ENCODE results near the gene BEND5.
A peak's percentile ranks its signal among the peaks of the same experiment; 100 is the strongest.

BEND5 gene

DNA sequence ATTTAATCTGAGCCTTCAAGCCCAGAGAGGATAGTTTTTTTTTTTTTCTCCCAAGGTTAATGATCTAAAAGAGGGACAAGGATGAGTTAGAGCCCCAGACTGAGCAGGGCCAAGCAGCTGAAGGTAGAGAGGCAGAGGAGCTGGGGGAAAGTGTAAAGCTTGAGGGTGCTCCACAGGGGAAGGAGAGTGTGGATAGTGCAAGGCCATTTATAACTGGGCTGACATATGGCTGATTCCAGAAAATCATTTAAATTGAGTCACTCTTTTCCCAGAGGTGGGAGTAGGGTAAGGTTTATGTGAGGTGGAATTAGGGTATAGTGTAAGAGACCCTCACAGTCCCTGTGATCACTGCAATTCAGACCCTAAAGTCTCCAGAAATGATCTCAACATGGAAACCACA is 55.8 kb downstream of the BEND5 start:
- no peak for DNase-seq (ENCODE audit: low read depth in 3 of 3)

DNA sequence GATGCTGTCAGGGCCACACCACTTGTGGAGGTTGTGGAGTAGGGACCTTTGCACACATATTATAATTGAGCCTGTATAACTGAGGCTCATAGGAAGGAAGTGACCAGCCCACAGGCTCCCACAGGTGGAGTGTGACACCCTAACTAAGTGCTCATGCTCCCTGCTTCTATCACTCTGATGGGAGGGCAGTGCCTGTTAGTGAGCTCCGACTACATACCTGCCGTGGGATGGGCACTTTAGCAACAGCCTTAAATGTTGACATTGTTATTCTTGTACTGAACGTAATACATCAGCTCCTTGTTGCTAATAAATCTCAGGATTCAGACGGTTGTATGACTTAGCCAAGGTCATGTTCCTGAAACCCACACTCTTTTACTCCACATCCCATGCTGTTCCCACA is 58.0 kb downstream of the BEND5 start:
- no peak for DNase-seq (ENCODE audit: low read depth in 3 of 3)

DNA sequence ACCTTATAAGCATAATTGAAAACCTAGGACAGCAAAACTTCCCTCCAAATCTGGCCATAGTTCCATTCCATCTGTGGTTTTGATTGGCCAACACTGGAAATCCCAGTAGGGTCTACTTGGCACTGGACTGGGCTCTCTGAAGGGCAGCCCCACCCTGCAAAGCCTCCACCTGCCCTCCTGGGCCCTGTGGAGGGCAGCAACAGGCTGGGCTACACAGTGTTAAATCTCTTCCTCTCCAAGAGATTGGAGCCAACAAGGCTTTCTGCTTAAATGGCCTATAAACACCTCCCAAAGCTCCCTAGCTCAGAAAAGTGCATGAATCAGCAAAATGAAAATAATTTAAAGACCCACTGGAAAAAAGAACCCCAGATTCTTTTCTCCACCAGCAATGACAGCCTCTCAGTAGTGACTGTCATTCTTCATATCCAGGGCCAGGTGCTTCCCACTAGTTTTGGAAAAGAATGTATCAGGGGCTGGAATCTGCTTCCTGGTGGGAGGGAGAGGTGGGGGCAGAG is 58.5 kb downstream of the BEND5 start:
- no peak for DNase-seq (ENCODE audit: low read depth in 3 of 3)

DNA sequence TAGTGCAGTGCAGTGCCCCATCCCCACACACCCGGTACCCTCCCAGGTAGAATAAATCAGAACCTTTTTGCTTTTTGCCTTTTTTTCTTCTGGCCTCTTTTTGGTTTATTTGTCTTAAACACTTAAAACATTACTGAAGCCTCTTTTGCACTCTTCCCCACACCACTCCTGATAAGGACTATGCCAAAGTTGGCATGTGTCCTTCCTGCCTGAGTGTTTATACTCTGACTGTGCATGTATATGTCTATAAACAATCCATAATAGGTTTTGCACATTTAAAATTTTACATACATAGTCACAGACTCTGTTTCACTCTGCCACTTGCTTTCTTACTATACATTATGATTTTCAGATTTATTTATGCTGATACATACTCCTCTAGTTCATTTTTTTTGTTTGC is 59.6 kb downstream of the BEND5 start:
- DNase-seq (ENCODE audit: low read depth in 3 of 3), result no peak

DNA sequence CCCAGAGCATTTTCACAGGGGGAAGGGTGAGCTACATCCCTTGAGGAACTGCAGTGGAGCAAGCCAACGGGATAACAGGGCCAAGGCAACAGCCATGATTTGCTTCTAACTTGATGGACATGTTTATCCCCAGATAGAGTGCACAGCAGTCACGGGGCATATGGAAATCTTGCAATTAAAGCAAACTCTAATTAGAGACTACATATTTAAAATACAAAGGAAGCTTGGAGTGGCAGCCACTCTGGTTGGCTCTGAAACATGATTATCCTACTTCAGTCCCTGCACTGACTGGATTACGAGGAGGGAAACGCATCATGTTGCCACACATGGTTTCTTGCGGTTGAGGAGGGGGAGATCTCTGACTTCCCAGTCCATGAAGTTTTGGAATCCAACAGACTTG is 60.8 kb downstream of the BEND5 start:
- no peak for DNase-seq (ENCODE audit: low read depth in 3 of 3)

DNA sequence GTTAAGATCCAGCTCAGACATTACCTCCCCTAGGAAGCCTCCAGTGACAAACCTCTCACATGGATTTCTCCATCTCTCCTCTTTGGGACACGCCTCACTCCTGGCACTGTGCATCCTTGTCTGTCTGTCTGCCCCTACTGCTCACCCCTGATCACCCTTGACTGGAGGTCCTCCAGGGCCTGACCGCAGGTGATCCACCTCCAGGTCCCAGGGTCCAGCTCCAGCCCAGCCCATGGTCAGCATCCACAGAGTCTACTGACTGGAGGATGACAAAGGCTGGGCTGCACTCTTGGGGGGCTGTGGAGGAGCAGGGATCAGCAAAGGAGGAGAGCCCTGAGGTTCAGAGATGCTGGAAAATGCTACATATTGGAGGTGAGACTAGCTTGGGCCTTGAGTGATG is 65.8 kb downstream of the BEND5 start:
- DNase-seq (ENCODE audit: low read depth in 3 of 3), result no peak

DNA sequence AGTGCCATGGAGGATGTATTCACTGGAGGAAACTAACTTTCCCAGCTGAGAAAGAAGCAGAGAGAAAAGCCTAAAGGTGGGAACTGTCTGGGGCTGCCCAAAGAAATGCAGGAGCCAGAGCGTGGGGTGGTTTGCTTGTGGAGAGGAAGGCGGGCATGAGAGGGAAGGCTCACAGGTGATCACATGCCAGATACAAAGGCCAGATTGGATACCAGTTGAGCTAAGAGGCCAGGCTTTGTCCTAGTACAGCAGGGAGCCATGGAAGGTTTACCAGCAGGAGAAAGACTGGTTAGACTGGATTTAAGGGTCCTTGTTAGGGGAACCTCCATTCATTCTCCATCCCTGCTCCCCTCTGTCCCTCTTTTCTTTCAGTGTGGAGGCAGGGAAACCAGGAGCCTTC is 66.4 kb downstream of the BEND5 start:
- DNase-seq (ENCODE audit: low read depth in 3 of 3), result no peak

DNA sequence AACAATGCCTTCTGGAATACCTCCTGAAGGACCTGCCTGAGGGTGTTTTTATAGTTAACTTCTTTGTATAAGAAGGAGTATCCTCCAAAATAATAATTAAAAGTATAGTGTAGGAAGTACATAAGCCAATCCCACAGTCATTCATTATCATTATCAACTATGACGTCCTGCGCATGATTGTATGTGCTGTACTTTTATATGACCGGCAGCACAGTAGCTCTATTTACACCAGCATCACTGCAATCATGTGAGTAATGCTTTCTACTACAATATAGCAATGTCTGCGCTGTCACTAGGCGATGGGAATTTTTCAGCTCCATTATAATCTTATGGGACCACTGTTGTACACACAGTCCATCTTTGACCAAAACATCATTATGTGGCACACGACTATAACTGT is 72.0 kb downstream of the BEND5 start:
- DNase-seq (ENCODE audit: low read depth in 3 of 3), result no peak

DNA sequence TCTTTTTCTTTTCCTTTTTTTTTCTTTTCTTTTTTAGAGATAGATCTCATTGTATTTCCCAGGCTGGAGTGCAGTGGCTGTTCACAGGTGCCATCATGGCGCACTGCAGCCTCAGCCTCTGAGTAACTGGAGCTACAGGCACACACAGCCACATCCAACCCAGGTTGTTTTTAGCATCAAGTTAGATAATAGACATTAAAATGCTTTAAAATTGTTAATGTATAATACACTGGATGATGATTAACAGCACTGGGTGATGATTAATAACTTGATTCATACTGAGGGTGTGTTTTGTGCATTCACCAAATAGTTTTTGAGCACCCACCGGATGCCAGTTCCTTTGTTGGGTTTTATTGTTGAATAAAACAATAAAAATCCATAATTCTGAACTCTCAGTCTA is 75.2 kb downstream of the BEND5 start:
- no peak for DNase-seq (ENCODE audit: low read depth in 3 of 3)

DNA sequence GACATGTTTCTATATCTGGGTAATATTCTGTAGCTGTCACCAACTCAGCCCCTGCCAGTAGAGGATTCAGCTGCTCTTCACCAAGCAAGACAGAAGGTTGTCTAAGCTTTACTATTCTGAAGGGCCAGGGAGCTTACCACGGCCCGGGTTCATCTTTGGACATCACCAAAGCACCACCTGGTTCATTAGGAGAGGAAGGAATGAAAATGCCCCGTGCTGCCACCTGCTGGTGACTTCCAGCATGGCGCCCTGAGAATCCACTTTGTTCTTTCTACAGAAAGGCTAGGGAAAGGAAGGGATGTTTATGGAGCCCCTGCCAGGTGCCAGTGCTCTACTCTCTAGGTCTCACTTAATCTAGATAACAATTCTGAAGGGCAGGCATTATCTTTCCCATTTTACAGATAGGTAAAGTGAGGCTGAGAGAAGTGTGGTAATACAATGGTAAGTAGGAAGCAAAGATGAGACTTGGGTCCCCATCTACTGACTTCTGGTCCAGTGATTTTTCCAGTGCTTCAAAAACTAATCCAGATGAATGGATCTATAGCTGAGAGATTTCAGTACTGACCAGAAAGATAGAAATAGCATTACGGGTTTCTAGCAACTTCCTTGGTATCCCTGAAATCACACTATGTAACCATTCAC is 79.5 kb downstream of the BEND5 start:
- DNase-seq (ENCODE audit: low read depth in 3 of 3), result peak in 1 of 3 experiments; percentile 51

DNA sequence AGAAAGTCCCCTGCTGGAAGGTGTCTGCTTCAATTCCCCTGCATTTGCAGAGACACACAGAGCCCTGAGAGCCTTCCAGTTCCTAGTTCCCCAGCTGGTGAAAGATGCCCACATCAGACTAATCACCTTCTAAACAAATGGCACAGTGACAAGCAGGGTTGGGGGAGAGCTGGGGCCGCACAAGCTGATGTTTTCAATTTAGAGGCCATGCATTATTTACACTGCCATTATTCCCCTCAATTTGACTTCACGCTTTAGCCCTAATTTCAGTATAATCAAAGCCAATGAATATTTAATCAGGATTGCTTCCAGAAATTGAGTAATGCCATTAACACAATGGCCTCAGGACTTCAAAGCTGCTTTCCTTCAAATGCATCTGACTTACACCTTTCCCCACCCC is 81.5 kb downstream of the BEND5 start:
- DNase-seq (ENCODE audit: low read depth in 3 of 3), result no peak

DNA sequence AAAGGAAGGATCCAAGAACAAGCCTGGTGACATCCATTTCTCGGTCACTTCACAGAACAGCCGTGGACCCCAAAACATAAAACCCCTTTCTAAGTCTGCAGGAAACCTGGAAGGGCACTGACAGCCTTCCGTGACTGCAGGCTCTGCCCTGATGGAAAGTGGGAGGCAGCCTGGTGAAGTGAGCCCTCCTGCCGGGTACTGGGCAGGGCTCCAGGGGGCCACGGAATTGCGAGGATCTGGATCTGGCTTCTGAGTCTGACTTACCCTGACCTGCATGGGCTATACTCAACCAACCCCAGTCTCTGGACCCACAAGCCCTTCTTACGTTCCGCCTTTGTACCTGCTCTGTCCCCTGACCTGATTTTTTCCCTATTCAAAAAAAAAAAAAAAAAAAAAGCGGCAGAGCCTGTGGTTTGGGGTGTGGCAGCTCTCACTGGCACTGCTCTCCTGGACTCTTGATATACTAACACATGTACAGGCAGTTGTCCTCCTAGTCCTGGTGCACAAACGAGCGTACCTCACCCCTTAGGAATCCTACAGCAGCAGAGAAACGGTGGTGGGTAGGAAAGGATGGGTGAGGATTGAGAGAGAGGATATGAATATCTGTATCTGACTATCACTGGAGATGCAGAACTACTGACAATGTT is 82.9 kb downstream of the BEND5 start:
- no peak for DNase-seq (ENCODE audit: low read depth in 3 of 3)

DNA sequence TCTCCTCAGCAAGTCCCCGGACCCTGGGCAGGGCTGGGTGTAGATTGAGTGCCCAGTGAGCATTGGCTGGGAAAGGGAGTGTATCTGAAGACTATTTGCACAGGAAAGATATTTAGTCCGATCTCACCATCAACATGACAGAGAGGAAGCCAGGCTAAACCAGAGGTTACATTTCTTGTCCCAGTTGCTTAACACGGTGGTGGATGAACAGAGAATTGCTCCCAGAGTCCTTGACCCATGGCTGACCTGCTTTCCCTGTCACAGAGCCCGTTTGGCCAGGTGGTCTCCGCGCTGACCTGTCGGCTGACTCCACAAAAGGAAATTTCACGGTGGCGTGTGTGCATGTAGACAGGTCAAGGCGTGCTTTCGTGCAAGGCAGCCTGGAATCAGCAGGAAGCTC is 83.5 kb downstream of the BEND5 start:
- no peak for DNase-seq (ENCODE audit: low read depth in 3 of 3)

DNA sequence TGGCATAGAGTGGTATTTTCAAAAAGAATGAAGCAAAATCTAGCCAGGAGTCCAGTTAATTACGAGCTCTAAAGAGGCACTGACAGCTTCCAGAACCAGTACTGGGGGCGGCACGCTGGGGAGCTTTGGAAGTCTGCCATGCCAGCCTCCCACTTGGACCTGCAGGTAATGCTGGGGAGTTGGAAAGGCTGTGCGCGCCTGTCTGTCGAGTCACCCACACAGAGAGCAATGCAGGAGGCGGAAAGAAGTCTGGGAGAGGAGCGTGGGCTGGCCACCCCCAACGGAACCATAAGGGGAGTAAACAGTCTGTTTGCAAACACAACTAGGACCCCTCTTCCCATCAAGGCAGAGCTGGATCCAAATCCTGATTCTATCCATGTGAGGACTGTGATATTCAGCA is 84.5 kb downstream of the BEND5 start:
- DNase-seq (ENCODE audit: low read depth in 3 of 3), result no peak

DNA sequence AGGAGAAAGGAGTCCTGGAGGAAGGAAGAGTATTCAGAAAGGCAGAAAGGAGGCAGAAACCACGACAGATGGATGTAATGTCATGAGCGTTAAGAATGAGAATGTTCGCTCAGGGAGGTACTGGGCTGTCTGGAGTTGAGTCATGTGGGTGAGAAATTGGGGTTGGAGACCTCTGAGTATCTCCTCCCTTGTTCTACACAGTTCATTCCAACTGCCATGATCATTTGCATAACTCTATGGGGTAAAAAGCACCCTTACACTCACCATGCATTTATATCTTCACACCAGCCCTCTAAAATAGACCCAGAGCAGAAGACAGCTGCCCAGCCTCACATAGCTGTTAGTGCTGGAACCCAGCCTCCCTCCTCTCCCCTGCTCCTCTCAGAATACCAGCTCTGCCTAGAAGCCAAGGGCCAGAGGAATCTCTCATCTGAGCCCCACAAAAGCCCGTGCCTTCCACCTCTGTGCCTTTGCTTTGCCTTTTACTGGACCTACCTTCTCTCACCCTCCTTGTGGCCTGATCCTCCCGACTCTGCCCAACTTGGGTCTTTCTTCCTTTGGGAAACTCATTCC is 85.2 kb downstream of the BEND5 start:
- DNase-seq (ENCODE audit: low read depth in 3 of 3), result no peak

DNA sequence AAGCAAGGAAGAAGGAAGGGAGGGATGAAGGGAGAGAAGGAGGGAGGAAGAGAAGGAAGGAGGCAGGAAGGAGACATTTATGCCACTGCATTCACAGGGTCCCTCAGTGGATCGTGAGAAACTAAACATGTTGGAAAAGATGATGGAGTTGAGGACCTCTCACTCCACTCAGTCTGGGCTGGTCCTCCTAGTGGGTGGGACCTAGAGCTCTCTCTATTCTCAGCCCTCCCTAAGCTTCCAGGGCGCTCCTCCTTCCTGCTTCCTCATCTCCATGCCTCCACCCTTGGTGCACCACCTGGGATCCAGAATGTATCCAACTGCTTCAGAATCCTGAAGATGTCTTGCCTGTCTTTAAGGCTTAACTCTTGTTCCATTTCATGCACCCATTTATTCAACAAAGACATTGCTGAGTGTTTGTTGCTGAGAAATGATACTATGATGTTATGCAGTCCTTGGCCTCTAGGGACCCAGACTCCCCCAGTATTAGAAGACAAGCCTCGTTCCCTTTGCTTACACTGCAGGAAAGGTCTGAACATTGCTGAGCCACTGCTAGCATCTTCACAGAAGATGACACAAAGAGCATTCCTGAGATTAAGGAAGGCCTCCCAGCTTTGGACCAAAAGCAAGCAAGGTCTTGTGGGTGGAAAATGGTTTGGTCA is 88.5 kb downstream of the BEND5 start:
- no peak for DNase-seq (ENCODE audit: low read depth in 3 of 3)

DNA sequence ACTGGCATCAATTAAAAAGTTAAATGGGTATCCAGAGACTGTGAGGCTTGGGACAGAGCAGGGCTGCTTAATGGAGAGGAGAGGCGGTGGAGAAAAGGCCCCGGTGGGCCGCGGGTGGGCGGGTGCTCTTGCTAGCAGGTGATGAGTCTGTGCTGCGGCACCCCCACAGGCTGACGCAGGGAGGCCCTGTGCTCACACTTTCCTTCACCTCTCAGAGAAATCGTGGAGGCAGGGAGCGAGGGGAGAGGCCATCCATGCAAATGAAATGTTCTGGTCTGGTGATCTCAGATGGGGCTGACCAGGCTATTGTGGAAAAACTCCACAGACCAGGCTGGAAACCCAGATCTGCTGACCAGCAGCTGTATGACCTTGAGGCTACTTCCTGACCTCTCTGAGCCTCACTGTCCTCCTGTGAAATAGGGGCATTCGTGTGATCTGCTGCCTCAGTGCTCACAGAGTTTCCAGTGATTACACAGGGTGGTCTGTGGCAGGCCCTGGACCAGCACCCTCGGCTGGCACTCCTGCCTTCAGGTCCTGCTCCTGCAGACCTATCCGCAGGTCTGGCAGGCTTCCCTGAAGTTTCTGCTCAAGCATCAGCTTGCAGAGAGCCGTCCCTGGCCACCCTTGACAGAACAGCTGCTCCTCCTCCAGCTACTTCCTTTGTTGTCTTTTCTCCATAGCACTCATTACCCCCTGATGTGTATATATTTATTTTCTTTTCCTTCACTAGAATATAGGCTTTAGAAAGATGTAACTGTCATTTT is 89.2 kb downstream of the BEND5 start:
- DNase-seq (ENCODE audit: low read depth in 3 of 3), result no peak

DNA sequence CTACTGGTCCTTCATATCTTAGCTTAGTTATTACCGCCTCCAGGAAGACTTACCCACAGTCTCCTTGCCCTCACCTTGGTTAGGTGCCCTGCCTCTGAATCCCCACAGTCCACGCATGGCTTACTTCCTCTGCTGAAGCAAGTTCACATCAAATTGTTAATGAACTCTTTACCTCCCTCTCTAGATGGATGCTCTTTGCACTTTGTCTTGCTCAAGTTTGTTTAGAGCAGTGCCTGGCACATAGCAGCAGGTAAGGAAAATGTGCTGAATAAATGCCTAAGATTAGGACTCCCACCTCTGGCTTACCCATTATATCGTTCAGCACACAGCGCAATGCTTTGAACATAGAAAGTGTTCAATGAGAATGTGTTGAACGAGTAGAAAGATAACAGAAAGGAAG is 90.5 kb downstream of the BEND5 start:
- no peak for DNase-seq (ENCODE audit: low read depth in 3 of 3)

DNA sequence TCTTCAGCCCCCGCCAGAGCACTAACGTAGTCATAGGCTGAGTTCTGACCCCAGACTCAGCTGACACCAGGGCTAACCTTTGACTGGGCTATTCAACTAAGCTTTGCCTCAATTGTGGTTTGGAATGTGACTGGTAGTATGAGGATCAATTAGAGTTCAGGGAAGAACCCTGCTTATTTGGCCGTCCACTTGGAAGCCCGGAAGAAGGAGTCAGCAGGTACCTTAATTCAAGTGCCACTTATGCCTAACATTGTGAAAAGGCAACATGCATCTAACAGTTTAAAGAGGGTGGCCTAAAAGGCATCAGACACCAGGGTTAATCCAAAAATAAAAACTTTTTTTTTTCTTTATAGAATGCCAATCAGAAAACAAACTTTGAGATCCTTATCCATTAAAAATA is 92.3 kb downstream of the BEND5 start:
- no peak for DNase-seq (ENCODE audit: low read depth in 3 of 3)

DNA sequence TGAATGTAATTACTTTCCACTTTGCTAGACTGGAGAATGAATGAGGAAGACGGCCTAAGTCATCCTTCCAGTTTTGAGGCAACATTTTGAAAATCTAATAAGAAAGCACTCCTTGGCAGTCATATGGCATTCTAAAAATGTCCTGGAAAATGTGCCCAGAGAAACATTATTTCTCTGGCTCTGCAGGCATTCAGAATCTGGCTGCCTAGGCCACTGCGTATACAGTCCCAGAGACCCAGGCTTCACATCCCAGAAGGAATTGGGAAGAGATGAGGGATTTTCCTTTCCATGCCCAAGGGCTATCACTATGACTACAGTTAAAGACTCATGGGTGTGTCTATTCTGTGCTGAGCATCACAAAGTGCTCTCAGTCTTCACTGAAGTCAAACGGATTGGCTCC is 92.9 kb downstream of the BEND5 start:
- DNase-seq (ENCODE audit: low read depth in 3 of 3), result no peak

DNA sequence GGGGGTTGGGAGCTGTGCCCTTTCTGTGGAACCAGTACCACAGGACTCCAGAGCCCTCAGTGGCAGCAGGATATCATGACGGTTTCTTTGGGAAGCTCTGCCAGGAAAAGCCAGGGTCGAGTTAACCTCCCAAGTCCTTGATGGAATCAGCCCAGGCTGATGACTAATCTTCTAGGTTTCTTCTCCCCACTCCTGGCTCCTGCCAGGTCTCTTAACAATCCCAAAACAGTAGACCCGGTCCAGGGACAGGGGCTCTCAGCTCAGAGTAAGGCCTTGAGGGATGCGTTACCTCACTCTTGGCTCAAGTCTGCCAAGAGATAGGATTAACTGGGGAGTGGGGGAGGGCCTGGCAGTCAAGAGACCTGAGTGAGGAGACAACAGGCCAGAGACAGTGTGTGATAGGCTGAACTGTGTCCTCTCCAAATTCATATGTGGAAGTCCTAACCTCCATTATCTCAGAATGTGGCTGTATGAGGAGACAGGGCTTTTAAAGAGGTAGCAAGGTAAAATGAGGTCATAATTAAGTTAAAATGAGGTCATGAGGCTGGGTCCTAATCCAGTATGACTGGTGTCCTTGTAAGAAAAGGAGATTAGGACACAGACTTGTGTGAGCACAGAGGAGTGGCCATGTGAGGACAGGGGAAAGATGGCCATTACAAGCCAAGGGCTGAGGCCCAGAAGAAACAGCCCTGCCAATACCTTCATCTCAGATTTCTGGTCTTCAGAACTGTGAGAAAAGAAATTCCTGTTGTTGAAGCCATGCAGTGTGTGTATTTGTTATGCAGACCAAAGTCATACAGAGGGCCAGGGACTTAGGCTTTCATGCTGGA is 95.0 kb downstream of the BEND5 start:
- no peak for DNase-seq (ENCODE audit: low read depth in 3 of 3)

Data from stimulated activated CD4-positive, alpha-beta T cell treated with anti-CD3 and anti-CD28 coated beads, TNF-alpha, amount 100 ng/mL, for 24 hours (primary cell).